IMR-90 (cell line): ENCODE measurements around the gene TRAF3IP1. TPM values are rescaled to one million over a fixed set of nuclear protein-coding genes. Genes with fewer than 3 reads are reported as not detected.

Source experiments
- ATAC-seq: fragments of 200-7000 bp; cut with Tn5 transposase; 2 replicates; pipeline ENCODE4 v1.9.1; 2020; ENCODE audit warnings: low read depth, mild to moderate bottlenecking, moderate library complexity
- BruUV-seq: library from RNA; stranded (reverse); fragments of 400-500 nt; replicated peaks from 2 replicates; lab custom pipeline; 2021; lab: Mats Ljungman, UMichigan
- CTCF ChIA-PET: fragments of 300-600 bp; formaldehyde crosslinking; extraction: SDS; loops from one replicate; lab custom pipeline; 2021; ENCODE audit warnings: antibody characterized with exemption; lab: Yijun Ruan, JAX
- POLR2A ChIA-PET: fragments of 300-600 bp; sonication (Branson Sonifier 250); formaldehyde crosslinking; loops from one replicate; lab custom pipeline; 2022; ENCODE audit warnings: antibody characterized with exemption; ENCODE audit not compliant: unreplicated experiment; lab: Charles Lee
- DNase-seq: peaks from one replicate; pipeline ENCODE4 v3.0.0; 2013
- H2AFZ ChIP-seq: replicated peaks from 2 replicates; pipeline ENCODE3; 2013; ENCODE audit warnings: low read length, mild to moderate bottlenecking; ENCODE audit not compliant: poor library complexity
- H2AK5ac ChIP-seq: 2 replicates; pipeline ENCODE4 v1.6.1; 2013; ENCODE audit warnings: low read depth, low read length, inconsistent platforms
- H2AK9ac ChIP-seq: replicated peaks from 2 replicates; pipeline ENCODE3; 2013; ENCODE audit warnings: mild to moderate bottlenecking, low read depth, low read length, moderate library complexity; ENCODE audit not compliant: poor library complexity
- H2BK120ac ChIP-seq: 2 replicates; pipeline ENCODE4 v1.6.1; 2013; ENCODE audit warnings: low read depth, low read length, inconsistent platforms
- H2BK15ac ChIP-seq: 3 replicates; pipeline ENCODE4 v1.6.1; 2013; ENCODE audit warnings: low read depth, low read length, inconsistent platforms
- H2BK20ac ChIP-seq: 2 replicates; pipeline ENCODE4 v1.6.1; 2013; ENCODE audit warnings: low read depth, mild to moderate bottlenecking, inconsistent platforms, low read length, moderate library complexity
- H2BK5ac ChIP-seq: 2 replicates; pipeline ENCODE4 v1.6.1; 2013; ENCODE audit warnings: mild to moderate bottlenecking, low read depth, low read length, inconsistent platforms; ENCODE audit not compliant: poor library complexity, severe bottlenecking
- H3K14ac ChIP-seq: replicated peaks from 2 replicates; pipeline ENCODE4 v1.6.1; 2013; ENCODE audit warnings: low read depth, low read length, inconsistent platforms
- H3K18ac ChIP-seq: 2 replicates; pipeline ENCODE4 v1.6.1; 2013; ENCODE audit warnings: low read depth, low read length, control low read depth
- H3K23ac ChIP-seq: 2 replicates; pipeline ENCODE4 v1.6.1; 2013; ENCODE audit warnings: low read depth, low read length, inconsistent platforms
- H3K27ac ChIP-seq: 2 replicates; pipeline ENCODE4 v1.5.1; 2013; ENCODE audit warnings: mild to moderate bottlenecking, control low read depth, low read length; ENCODE audit not compliant: insufficient read depth
- H3K27me3 ChIP-seq: 2 replicates; pipeline ENCODE4 v1.6.1; 2013; ENCODE audit warnings: low read length; ENCODE audit not compliant: control insufficient read depth, insufficient read depth
- H3K36me3 ChIP-seq: 2 replicates; pipeline ENCODE4 v1.6.1; 2013; ENCODE audit warnings: low read length, mixed read lengths; ENCODE audit not compliant: control insufficient read depth, insufficient read depth
- H3K4ac ChIP-seq: 2 replicates; pipeline ENCODE4 v1.6.1; 2013; ENCODE audit warnings: low read depth, low read length, inconsistent platforms
- H3K4me1 ChIP-seq: 2 replicates; pipeline ENCODE4 v1.6.1; 2013; ENCODE audit warnings: low read length, mixed read lengths; ENCODE audit not compliant: control insufficient read depth, insufficient read depth
- H3K4me2 ChIP-seq: 2 replicates; pipeline ENCODE4 v1.6.1; 2013; ENCODE audit warnings: low read depth, mild to moderate bottlenecking, control low read depth, low read length, moderate library complexity
- H3K4me3 ChIP-seq: 2 replicates; pipeline ENCODE4 v1.5.1; 2013; ENCODE audit warnings: low read depth, mild to moderate bottlenecking, control low read depth, low read length, moderate library complexity; ENCODE audit not compliant: insufficient read depth
- H3K56ac ChIP-seq: 2 replicates; pipeline ENCODE4 v1.6.1; 2013; ENCODE audit warnings: low read length, inconsistent platforms; ENCODE audit not compliant: insufficient read depth; ENCODE audit errors: extremely low read depth
- H3K79me1 ChIP-seq, 2 experiments: 2 replicates each; pipeline ENCODE4 v1.6.1; 2013; ENCODE audit warnings: low read length in 2 of 2, inconsistent platforms in 1 of 2, low read depth in 1 of 2
- H3K9ac ChIP-seq: 2 replicates; pipeline ENCODE4 v1.6.1; 2013; ENCODE audit warnings: low read depth, low read length, control low read depth
- H3K9me1 ChIP-seq: 2 replicates; pipeline ENCODE4 v1.6.1; 2013; ENCODE audit warnings: low read length, inconsistent platforms; ENCODE audit not compliant: insufficient read depth
- H3K9me3 ChIP-seq: 2 replicates; pipeline ENCODE4 v1.6.1; 2013; ENCODE audit warnings: low read length; ENCODE audit not compliant: control insufficient read depth, insufficient read depth
- H4K20me1 ChIP-seq: 2 replicates; pipeline ENCODE4 v1.6.1; 2013; ENCODE audit warnings: low read length, inconsistent platforms; ENCODE audit not compliant: insufficient read depth
- H4K5ac ChIP-seq: 2 replicates; pipeline ENCODE4 v1.6.1; 2013; ENCODE audit warnings: mild to moderate bottlenecking, low read depth, low read length, control low read depth
- H4K8ac ChIP-seq, 2 experiments: 2 replicates each; pipeline ENCODE4 v1.6.1; 2013; ENCODE audit warnings: low read depth in 2 of 2, low read length in 2 of 2, control low read depth in 1 of 2, inconsistent platforms in 1 of 2
- H4K91ac ChIP-seq: 2 replicates; pipeline ENCODE4 v1.6.1; 2013; ENCODE audit warnings: low read depth, low read length, inconsistent platforms; ENCODE audit not compliant: insufficient read depth
- CHD1 ChIP-seq: IDR thresholded peaks from 2 replicates; pipeline ENCODE4 v1.6.1; 2012; ENCODE audit warnings: low read depth, low read length, improper control_type of control experiment
- CTCF ChIP-seq: conservative IDR thresholded peaks from 2 replicates; pipeline ENCODE4 v1.5.1; 2012; ENCODE audit warnings: mild to moderate bottlenecking, low read depth, low read length, improper control_type of control experiment
- ELK1 ChIP-seq: fragments of 150-350 bp; IDR thresholded peaks from 2 replicates; pipeline ENCODE4 v1.6.1; 2016; ENCODE audit warnings: low read depth, mild to moderate bottlenecking, low read length, moderate library complexity, borderline replicate concordance
- FOS ChIP-seq: fragments of 150-350 bp; IDR thresholded peaks from 2 replicates; pipeline ENCODE4 v1.6.1; 2016; ENCODE audit warnings: low read depth, low read length
- MAFK ChIP-seq: IDR thresholded peaks from 2 replicates; pipeline ENCODE4 v1.6.1; 2012; ENCODE audit warnings: low read depth, low read length, improper control_type of control experiment
- MAZ ChIP-seq: IDR thresholded peaks from 2 replicates; pipeline ENCODE4 v1.6.1; 2012; ENCODE audit warnings: low read depth, mild to moderate bottlenecking, low read length, improper control_type of control experiment, moderate library complexity, borderline replicate concordance
- MXI1 ChIP-seq: IDR thresholded peaks from 2 replicates; pipeline ENCODE4 v1.6.1; 2012; ENCODE audit warnings: low read depth, mild to moderate bottlenecking, low read length, moderate library complexity, borderline replicate concordance
- NFE2L2 ChIP-seq: fragments of 150-350 bp; IDR thresholded peaks from 2 replicates; pipeline ENCODE4 v1.6.1; 2016; ENCODE audit warnings: low read depth, mild to moderate bottlenecking, low read length
- RAD21 ChIP-seq: IDR thresholded peaks from 2 replicates; pipeline ENCODE4 v1.6.1; 2012; ENCODE audit warnings: low read length, improper control_type of control experiment
- SMC3 ChIP-seq: fragments of 150-350 bp; IDR thresholded peaks from 2 replicates; pipeline ENCODE4 v1.6.1; 2016; ENCODE audit warnings: low read depth, mild to moderate bottlenecking, antibody characterized with exemption, low read length, moderate library complexity
- USF2 ChIP-seq: fragments of 150-350 bp; IDR thresholded peaks from 2 replicates; pipeline ENCODE4 v1.6.1; 2017; ENCODE audit warnings: mild to moderate bottlenecking, antibody characterized with exemption, low read length, low read depth
- WGBS, 2 experiments: methylation state at CpG; one replicate each; pipeline versions ENCODE4 v1.1.5 to v1.1.7; 2013; ENCODE audit warnings: missing lambda C conversion rate in 2 of 2; ENCODE audit not compliant: insufficient read length in 1 of 2; ENCODE audit errors: extremely low coverage in 2 of 2; 5-methylcytosine and 5-hydroxymethylcytosine counted together
- dilution Hi-C: fragments of 300-500 bp; cut with HindIII; formaldehyde crosslinking; loops from one replicate; pipeline ENCODE4 v1.14.3; 2018; ENCODE audit warnings: low sequenced_read_pairs; ENCODE audit not compliant: unreplicated experiment
- in situ Hi-C: fragments of 300-500 bp; cut with MboI; formaldehyde crosslinking; loops from 3 replicates; pipeline ENCODE4 v1.14.3; 2019; ENCODE audit warnings: low sequenced_read_pairs, inconsistent platforms, mixed read lengths
- intact Hi-C: fragments of 100-400 bp; cut with micrococcal nuclease; formaldehyde crosslinking; loops from 2 replicates; pipeline ENCODE4 v1.10.0; 2022
- polyA plus RNA-seq, 3 experiments: library from polyadenylated mRNA; depleted of rRNA; stranded (reverse); fragments of >200 nt; gene quantifications; 2 replicates each; pipeline ENCODE4 v1.2.3, GENCODE V29; 2012; ENCODE audit warnings: low replicate concordance in 1 of 3
- total RNA-seq: library from RNA; depleted of rRNA; stranded (reverse); fragments of >200 nt; gene quantifications from 2 replicates; pipeline ENCODE4 v1.2.3, GENCODE V29; 2012

TRAF3IP1 gene
- total and polyA plus RNA-seq, 2 of the 4 experiments (the other 2 are of a cell fraction) = 5.9 to 8.3 TPM

GRCh38 chr2:238314576-238314975 is 5.7 kb upstream of the TRAF3IP1 start:
- no peak overlapping the region for H3K56ac ChIP-seq
- H4K8ac ChIP-seq = no peak overlapping the region
- no peaks in the 10 kb centered on the region for H3K9me3 ChIP-seq
- in situ Hi-C loops (no loop called here), dilution Hi-C loops (no loop called here), intact Hi-C loops (no loop called here)
- H2AK5ac ChIP-seq = no peak overlapping the region
- TF ChIP-seq MAZ = no peak
- TF ChIP-seq CHD1 = no peak
- no peak for TF ChIP-seq FOS
- no peak for TF ChIP-seq NFE2L2
- no peak for TF ChIP-seq USF2
- no peak for TF ChIP-seq MAFK
- no peak for TF ChIP-seq MXI1
- no peak for TF ChIP-seq RAD21
- no peak for TF ChIP-seq ELK1
- no peak for TF ChIP-seq SMC3
- no peak for TF ChIP-seq CTCF
- H2BK120ac ChIP-seq = no peak overlapping the region
- H2BK5ac ChIP-seq = no peak overlapping the region
- peak overlapping the region; percentile 43 for H2AFZ ChIP-seq
- no peak overlapping the region for H3K23ac ChIP-seq
- H2BK20ac ChIP-seq = no peak overlapping the region
- no peak overlapping the region for H4K91ac ChIP-seq
- no peak overlapping the region for H3K4me2 ChIP-seq
- H4K20me1 ChIP-seq = no peaks in the 10 kb centered on the region
- H3K36me3 ChIP-seq = no peaks in the 10 kb centered on the region
- H2BK15ac ChIP-seq = no peak overlapping the region
- no peak for DNase-seq
- BruUV-seq = no TSS peak
- no peak overlapping the region for H3K14ac ChIP-seq
- POLR2A ChIA-PET = no interaction called here
- H3K9ac ChIP-seq = no peak overlapping the region
- CTCF ChIA-PET = interaction anchor here (1.4 kb wide), 1 partner anchor 8 kb away, joined by 8 read pairs; no protein-coding TSS in a partner anchor
- H3K4ac ChIP-seq = no peak overlapping the region
- H2AK9ac ChIP-seq = no peak overlapping the region
- H3K79me1 ChIP-seq = no peaks in the 10 kb centered on the region
- no peak overlapping the region for H3K4me3 ChIP-seq
- H3K27me3 ChIP-seq = peaks cover 10% of the 10 kb centered on the region
- H3K27ac ChIP-seq = no peak overlapping the region
- no peak overlapping the region for H4K5ac ChIP-seq
- H3K18ac ChIP-seq = no peak overlapping the region
- 91% methylated on average over 7 of the region's 8 CpGs; no CpG with 5 or more reads in 1 of the 2 experiments for WGBS, 2 experiments
- no peaks in the 10 kb centered on the region for H3K4me1 ChIP-seq
- no peaks in the 10 kb centered on the region for H3K9me1 ChIP-seq
- ATAC-seq = no peak
